Effector CD4-positive, alpha-beta T cell (primary cell): ENCODE results near the gene SLTM.
"Not testable (repeated sequence)": the region's sequence is repeated elsewhere in the genome, so short reads cannot be mapped to it uniquely, and the experiment has no call there.

Source experiments
- DNase-seq: peaks from one replicate; pipeline ENCODE4 v3.0.0-alpha.2; 2020

Gene SLTM

GRCh38 chr15:58926823-58927222 lies 6.7 kb downstream of the SLTM start:
- no peak for DNase-seq

- DNase-seq: no peak
These were observed 9.2 kb downstream of the SLTM start for GRCh38 chr15:58924327-58924726.

DNA sequence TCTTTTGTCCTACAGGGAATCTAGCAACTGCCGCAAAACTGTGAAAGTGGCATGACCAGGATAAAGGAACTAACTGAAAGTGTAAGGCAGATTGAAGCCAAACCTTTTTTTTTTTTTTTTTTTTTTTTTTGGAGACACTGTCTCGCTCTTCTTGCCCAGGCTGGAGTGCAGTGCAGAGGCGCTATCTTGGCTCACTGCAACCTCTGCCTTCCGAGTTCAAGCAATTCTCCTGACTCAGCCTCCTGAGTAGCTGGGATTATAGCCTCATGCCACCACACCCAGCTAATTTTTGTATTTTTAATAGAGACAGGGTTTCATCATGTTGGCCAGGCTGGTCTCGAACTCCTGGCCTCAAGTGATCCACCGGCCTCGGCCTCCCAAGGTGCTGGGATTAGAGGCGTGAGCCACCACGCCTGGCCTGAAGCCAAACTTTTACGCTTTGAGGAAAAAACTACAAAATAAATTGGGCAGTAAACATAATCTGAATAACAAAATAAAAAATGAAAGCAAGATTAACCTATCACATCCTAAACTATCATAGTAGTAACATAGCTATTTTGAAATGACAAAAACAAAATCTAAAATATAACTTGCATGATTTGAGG lies 9.7 kb downstream of the SLTM start:
- DNase-seq: no peak

- DNase-seq: no peak
These were observed 10.2 kb downstream of the SLTM start for GRCh38 chr15:58923284-58923683.

DNA sequence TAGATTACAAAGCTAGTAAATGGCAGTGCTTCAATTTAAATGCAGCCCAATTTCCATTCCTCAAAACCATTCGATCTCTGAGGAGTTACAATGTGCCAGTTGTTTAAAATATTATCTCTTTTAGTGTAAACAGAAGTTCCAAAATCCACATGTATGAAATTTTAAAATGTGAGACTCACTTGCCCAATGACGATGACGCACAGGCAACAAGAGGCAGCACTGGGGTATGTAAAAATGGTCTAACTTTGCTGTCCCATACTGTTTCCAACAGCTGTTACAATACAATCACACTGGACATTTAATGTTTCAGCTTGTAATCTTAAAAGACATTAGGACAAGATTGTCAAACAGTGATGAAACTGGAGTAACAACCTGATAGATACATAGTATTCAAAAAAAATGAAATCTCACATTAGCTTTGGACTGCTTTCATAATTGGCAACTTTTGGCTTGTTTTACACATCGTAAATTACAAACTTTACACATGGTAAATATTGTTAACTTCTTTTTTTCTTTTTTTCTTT lies 12.2 kb downstream of the SLTM start:
- DNase-seq: no peak

DNA sequence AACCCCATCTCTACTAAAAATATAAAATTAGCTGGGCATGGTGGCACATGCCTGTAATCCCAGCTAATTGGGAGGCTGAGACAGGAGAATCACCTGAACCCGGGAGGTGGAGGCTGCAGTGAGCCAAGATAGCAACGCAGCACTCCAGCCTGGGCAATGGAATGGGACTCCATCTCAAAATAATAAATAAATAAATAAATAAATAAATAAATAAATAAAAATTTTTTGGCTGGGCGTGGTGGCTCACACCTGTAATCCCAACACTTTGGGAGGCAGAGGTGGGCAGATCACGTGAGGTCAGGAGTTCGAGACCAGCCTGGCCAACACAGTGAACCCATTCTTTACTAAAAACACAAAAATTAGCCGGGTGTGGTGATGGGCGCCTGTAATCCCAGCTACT lies 13.0 kb downstream of the SLTM start:
- DNase-seq: not testable (repeated sequence)

GRCh38 chr15:58919232-58919631 lies 14.2 kb downstream of the SLTM start:
- no peak for DNase-seq

GRCh38 chr15:58918239-58918638 lies 15.2 kb downstream of the SLTM start:
- no peak for DNase-seq

- DNase-seq: not testable (repeated sequence)
These were observed 15.8 kb downstream of the SLTM start for GRCh38 chr15:58917613-58918129.

- no peak for DNase-seq
These were observed 16.5 kb downstream of the SLTM start for GRCh38 chr15:58916962-58917361.

DNA sequence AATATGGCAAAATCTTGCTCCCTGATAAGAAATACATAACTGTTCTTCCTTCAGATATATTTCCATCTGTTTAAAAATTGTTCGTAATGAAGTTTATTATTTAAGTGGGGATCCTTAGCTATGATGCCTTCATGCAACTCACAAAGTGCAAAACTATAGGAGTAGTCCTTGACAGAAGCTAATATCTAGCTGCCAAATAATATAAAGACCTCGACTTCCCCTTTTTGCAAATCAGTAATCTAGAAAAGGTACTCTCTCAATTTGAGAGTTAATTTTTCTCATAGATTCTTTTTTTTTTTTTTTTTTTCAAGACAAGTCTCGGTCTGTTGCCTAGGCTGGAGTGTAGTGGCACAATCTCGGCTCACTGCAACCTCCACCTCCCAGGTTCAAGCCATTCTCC lies 23.0 kb downstream of the SLTM start:
- no peak for DNase-seq

- DNase-seq: no peak
These were observed 23.9 kb downstream of the SLTM start for GRCh38 chr15:58909616-58910015.

- DNase-seq: no peak
These were observed 24.7 kb downstream of the SLTM start for GRCh38 chr15:58908550-58909309.

GRCh38 chr15:58900631-58901030 lies 32.8 kb downstream of the SLTM start:
- DNase-seq: no peak

- DNase-seq: no peak
These were observed 35.3 kb downstream of the SLTM start for GRCh38 chr15:58898150-58898680.

DNA sequence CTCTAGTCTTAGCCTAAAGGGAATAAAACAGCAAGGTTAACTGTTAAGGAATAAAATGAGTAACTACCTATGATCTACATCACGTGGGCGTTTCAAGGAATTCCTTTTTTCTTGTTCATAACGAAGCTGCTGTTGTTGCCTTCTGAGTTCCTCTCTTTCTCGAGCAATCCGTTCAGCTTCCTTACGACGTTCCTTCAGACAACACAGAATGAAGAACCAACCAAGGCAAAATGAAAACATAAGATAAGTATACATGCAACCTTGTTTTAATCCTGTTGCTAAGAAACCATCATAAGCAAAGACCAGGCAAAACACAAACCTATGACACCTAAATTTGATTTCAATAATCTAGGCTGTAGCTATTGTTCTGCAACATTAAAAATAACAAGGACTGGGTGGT lies 44.1 kb downstream of the SLTM start:
- no peak for DNase-seq

- DNase-seq: no peak
These were observed 46.6 kb downstream of the SLTM start for GRCh38 chr15:58886921-58887320.

DNA sequence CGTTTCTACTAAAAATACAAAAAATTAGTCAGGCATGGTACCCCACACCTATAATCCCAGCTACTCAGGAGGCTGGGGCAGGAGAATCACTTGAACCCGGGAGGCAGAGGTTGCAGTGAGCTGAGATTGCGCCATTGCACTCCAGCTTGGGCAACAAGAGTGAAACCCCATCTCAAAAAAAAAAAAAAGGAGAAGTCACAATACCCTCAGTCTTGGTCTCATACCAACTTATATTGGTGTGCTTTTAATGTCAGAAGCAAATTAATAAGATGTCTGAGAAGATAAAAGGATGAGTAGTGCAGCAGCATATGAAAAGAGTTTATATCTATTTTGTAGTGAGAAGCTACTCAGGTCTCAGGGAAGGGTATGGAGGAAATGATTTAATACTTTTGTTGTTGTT lies 49.6 kb downstream of the SLTM start:
- DNase-seq: not testable (repeated sequence)

DNA sequence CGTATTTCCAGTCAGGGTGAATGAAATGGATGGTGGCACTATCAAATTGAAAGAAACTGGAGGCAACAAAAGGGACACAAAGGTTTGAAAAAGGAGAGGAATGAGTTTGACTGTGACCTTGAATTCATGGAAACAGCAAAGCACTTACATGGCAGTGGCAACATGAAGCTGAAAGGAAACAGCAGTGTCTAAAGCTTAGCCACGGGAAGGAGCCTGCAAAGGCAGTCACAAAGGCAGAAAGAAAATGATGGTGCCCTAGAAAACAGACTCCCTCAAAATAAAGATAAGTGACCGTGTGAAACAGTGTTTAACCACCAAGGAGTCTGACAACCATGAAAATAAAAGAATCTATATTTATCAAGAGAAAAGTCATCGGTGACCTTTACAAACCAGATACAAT lies 51.2 kb downstream of the SLTM start:
- no peak for DNase-seq

- DNase-seq: no peak
These were observed 53.2 kb downstream of the SLTM start for GRCh38 chr15:58880320-58880719.

DNA sequence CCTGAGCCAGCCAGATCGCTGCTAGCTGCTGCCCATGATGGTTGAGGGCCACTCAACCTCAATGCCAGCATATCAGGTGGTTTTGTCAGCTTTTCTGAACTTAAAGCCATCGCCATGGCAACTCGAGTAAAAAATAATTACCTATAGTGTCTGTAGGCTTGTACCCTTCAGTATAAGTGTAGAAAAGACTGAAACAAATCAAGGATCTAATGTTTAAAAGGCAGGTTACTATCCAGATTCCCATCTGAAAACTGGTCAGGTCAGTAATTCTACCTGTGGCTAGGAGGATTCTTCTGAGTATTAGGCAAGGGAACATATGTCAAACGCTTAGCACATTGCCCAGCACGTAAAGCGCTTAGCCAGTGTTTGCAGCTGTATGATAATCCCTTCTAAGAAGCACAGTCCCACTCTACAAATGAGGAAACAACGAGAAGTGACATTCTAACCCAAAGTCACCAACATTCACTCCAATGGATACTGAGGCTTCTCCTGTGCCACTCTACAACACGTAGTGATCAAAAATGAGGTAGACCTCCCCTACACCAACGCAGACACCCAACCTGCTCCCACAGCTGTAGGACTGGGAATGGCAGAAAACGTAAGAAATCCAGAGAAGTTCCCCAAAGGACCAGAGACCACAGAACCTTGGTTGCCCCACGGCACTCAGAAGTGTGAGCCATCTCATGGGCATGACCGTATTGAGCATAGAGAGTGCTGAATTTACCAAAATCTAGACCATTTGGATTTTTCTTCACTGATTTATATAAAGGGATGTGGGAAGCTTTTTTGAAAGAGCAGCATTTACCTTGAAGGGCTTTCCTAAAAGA lies 55.3 kb downstream of the SLTM start:
- no peak for DNase-seq

GRCh38 chr15:58876306-58877106 lies 57.0 kb downstream of the SLTM start:
- no peak for DNase-seq
